NAMALWA (cell line): Measurements from ENCODE around the gene CHMP2A.
"Not testable (repeated sequence)": the region's sequence is repeated elsewhere in the genome, so short reads cannot be mapped to it uniquely, and the experiment has no call there.

ENCODE experiments used
- DNase-seq: peaks from one replicate; pipeline ENCODE4 v3.0.0-alpha.2; 2015; ENCODE audit warnings: low spot score

Gene CHMP2A

DNA sequence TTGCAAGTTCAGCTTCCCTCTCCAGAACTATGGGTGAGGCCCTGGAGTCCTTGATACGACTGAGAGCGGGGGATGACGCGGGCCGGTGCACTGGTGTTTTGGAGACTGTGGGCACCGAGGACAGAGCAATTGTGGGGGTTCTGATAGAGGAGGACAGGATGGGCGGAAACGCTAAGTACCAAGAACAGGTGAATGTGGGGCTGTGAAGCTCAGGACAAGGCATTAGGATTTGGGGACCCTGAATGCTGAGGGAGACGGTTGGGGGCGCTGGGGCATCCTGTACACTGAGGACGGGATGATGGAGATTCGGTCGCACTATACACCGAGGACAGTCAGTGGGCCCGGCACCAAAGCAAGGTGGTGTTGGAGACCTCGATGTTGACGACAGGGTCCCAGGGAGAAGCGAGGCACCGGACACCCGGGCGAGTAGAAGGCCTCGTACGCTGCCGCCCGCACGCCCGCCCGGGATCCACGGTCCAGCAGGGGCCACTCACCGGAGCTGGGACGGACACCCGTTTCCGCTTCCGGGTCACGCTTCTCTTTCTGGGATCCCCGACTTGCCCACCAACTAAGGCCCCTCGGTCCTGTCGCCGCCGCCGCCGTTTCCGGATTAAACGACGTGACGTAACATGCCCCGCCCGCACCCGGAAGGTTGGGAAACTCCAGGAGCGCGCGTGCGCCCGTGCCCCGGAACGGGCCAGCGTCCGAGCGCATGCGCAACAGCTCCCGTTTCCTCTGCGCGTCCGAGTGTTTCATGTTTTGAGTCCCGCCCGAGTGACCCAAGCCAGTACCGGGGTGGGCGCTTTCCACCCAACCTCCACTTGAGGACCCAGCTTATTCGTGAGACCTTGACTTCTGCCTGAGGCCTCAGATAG, at the start of gene CHMP2A:
TSS of gene CHMP2A (minus strand) at position 612 of the 875 bp plus-strand sequence. CDS start 893 bp downstream, outside the sequence.
- peak; percentile 95 for DNase-seq

- DNase-seq: no peak
These were observed 31.3 kb upstream of the CHMP2A start for GRCh38 chr19:58586133-58586765.

- no peak for DNase-seq
These were observed 30.7 kb upstream of the CHMP2A start for GRCh38 chr19:58585442-58586132.

GRCh38 chr19:58584498-58585441, 29.9 kb upstream of the CHMP2A start:
- DNase-seq: no peak

GRCh38 chr19:58582985-58583384, 28.1 kb upstream of the CHMP2A start:
- no peak for DNase-seq

- peak; percentile 92 for DNase-seq
These were observed 26.6 kb upstream of the CHMP2A start for GRCh38 chr19:58581227-58582141.

GRCh38 chr19:58579473-58580142, 24.7 kb upstream of the CHMP2A start:
- DNase-seq: no peak

- no peak for DNase-seq
These were observed 23.4 kb upstream of the CHMP2A start for GRCh38 chr19:58578012-58578925.

DNA sequence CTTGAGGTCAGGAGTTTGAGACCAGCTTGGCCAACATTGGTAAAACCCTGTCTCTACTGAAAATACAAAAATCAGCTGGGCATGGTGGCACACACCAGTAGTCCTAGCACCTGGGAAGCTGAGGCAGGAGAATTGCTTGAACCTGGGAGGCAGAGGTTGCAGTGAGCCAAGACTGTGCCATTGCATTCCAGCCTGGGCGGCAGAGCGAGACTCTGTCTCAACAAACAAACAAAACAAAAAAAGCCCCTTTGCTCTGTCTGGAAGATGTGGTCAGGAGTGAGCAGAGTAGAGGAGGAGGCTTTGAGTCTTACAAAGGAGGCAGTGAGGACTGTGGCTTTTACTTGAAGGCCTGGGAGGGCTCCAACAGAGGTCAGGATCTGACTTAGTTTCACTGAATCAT, 22.7 kb upstream of the CHMP2A start:
- DNase-seq: not testable (repeated sequence)

- peak; percentile 91 for DNase-seq
These were observed 20.5 kb upstream of the CHMP2A start for GRCh38 chr19:58575183-58576041.

- no peak for DNase-seq
These were observed 18.8 kb upstream of the CHMP2A start for GRCh38 chr19:58573658-58574164.

- DNase-seq: peak; percentile 100
These were observed 18.1 kb upstream of the CHMP2A start, which contains the start of gene MZF1 for GRCh38 chr19:58572818-58573657. TSS of gene MZF1 (minus strand) at chr19:58573335. CDS start at chr19:58571389, 1,946 bp downstream.

GRCh38 chr19:58572026-58572817, 17.3 kb upstream of the CHMP2A start:
- no peak for DNase-seq

- DNase-seq: no peak
These were observed 16.7 kb upstream of the CHMP2A start for GRCh38 chr19:58571575-58571947.

DNA sequence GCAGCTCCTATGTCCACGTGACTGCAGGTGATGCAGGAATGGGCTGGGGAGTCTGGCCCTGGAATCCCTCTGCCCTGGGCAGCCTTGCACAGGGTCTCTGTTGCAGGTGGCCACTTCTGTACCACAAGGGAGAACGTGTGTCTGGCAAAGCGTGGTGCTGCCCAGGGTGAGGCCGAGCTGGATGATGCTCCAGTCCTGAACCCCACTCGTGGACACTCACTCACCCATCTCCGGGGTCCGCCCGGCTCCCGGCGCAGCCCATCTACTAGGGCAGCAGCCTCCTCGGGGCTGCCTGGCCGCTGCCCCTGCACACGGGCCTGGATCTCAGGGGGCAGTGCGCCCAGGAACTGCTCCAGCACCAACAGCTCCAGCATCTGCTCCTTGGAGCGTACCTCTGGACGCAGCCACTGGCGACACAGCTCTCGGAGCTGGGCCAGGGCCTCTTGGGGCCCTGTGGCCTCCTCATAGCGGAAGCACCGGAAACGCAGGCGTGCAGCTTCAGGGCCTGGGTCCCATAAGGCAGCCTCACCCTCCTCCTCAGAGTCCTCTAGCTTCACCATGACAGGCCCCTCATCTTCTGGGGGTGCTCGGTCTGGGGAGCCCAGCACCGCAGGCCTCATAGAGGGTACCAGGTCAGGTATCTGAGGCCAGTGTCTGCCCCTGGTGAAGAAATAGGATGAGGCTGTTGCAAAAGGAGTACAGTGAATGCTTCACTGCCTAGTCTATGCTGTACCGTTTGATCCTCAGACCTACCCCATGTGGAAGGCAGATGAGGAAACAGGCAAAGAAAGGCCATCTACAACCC, 16.1 kb upstream of the CHMP2A start:
- no peak for DNase-seq
